NOMO-1 treated with DMSO at 0.1 percent for 48 hours (cell line): ENCODE data around the gene DVL2.

Experiments
- DNase-seq: peaks from one replicate; lab custom pipeline; 2025; ENCODE audit not compliant: unreplicated experiment; lab: John Stamatoyannopoulos, UW

Gene DVL2

GRCh38 chr17:7234083-7234951 lies at the start of gene DVL2:
DVL2 (minus strand) TSS chr17:7234517; CDS start chr17:7234262, 255 bp downstream.
- DNase-seq, result peak; percentile 97

DNA sequence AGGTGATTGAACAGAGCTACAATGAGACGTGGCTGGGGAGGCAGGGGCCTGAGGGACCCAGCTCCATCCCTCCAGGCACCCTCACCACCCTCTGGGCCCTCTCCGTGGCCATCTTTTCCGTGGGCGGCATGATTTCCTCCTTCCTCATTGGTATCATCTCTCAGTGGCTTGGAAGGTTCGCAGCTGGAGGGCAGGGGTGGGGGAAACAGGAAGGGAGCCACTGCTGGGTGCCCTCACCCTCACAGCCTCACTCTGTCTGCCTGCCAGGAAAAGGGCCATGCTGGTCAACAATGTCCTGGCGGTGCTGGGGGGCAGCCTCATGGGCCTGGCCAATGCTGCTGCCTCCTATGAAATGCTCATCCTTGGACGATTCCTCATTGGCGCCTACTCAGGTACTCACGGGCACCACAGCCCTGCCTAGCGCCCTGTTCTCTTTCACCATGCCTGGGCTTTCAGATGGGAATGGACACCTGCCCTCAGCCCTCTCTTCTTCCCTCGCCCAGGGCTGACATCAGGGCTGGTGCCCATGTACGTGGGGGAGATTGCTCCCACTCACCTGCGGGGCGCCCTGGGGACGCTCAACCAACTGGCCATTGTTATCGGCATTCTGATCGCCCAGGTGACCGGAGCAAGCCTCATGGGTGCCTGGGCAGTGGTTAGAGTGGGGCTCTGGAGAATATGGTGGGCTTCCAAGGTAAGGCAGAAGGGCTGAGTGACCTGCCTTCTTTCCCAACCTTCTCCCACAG lies 49.3 kb upstream of the DVL2 start:
- DNase-seq, result no peak

DNA sequence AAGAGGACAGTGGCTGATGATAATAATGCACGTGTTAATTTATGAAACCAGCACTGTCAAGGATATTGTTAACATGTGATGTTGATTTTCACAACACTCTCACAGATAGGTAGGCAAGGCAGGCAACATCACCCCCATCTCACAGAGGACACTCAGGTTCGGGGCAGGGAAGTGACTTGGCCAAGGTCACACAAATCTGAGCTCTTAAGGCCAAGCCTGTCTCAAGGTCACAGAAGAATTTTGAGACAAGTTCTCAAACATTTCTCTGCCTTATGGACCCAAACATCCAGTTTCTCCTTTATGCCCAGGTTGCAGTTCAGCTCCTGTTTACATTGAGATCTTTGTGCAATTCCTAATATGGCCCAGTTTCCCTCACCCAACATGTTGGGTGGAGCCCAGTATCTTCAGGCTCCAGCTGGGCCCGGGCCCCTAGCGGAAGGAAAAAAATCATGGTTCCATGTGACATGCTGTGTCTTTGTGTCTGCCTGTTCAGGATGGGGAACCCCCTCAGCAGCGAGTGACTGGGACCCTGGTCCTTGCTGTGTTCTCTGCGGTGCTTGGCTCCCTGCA lies 48.5 kb upstream of the DVL2 start:
- no peak for DNase-seq

GRCh38 chr17:7281953-7282751 lies 47.8 kb upstream of the DVL2 start:
- no peak for DNase-seq

GRCh38 chr17:7281074-7281952 lies 47.0 kb upstream of the DVL2 start, which contains the start of gene SLC2A4:
SLC2A4 (plus strand) TSS chr17:7281718; CDS start chr17:7281935, 217 bp downstream.
- peak; percentile 84 for DNase-seq

DNA sequence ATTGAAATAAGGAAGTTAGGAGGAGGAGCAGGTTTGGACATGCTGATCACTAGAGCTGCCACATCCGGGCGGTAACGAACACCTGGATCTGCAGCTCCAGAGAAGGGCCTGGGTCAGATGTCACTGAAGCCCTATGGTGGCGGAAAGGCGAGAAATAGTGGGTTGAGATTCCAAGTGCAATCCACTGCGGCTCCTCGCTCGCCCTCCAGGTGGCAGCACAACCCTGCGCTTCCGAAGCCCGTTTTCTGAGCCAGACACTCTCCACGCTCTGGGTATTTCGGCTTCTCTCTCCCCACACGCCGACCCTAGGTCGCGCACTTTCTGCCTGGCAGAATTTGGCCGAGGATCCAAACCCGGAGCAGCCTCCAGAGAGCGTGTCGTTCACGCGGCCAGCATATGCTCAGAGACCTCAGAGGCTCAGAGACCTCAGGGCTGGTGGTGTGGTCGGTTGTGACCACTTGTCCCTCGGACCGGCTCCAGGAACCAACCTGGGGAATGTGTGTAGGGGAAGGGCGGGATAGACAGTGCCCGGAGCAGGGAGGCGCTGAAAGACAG lies 46.3 kb upstream of the DVL2 start:
- DNase-seq, result peak; percentile 85

- no peak for DNase-seq
These were observed 45.1 kb upstream of the DVL2 start for GRCh38 chr17:7279448-7279847.

- DNase-seq, result no peak
These were observed 32.5 kb upstream of the DVL2 start for GRCh38 chr17:7266784-7267183.

- no peak for DNase-seq
These were observed 29.4 kb upstream of the DVL2 start for GRCh38 chr17:7263801-7264078.

- peak; percentile 37 for DNase-seq
These were observed 28.9 kb upstream of the DVL2 start for GRCh38 chr17:7262935-7263800.

- DNase-seq, result no peak
These were observed 28.0 kb upstream of the DVL2 start, which contains the start of gene CLDN7 for GRCh38 chr17:7262192-7262934. CLDN7 (minus strand) TSS chr17:7262478; CDS start chr17:7262043, 435 bp downstream.

DNA sequence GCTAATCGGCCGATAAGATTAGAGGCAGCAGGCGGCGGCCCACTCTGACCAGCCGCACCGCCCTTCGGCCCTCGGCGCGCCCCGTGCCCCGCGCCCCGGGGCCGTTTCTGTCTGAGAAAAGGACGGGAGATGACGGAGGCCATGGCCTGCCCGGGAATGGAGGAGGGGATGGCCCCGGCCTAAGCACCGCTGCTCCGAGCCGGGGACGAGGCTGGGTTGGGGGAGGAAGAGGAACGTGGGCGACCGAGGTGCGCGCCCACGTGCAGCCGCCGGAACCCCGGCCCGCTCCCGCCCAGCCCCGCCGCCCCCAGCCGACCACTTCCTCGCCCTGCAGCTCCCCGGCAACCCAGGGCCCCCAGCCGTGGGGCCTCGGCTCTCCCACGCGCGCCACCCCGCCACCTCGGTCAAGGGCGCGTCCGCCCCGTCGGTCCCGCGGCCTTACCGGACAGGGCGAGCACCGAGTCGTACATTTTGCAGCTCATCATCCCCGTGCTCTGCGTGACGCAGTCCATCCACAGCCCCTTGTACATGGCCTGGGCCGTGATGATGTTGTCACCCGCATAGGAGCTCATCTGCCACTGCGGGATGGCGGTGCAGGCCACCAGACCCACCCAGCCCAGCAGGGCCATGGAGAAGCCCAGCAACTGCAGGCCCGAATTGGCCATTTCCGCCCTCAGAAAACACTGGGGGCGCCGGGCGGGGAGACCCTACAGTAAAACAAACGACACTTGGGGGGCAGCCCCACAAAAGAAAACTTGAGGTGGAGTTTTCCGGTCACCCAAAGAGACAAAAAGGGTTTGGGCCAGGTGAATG lies 27.3 kb upstream of the DVL2 start:
- DNase-seq, result no peak

DNA sequence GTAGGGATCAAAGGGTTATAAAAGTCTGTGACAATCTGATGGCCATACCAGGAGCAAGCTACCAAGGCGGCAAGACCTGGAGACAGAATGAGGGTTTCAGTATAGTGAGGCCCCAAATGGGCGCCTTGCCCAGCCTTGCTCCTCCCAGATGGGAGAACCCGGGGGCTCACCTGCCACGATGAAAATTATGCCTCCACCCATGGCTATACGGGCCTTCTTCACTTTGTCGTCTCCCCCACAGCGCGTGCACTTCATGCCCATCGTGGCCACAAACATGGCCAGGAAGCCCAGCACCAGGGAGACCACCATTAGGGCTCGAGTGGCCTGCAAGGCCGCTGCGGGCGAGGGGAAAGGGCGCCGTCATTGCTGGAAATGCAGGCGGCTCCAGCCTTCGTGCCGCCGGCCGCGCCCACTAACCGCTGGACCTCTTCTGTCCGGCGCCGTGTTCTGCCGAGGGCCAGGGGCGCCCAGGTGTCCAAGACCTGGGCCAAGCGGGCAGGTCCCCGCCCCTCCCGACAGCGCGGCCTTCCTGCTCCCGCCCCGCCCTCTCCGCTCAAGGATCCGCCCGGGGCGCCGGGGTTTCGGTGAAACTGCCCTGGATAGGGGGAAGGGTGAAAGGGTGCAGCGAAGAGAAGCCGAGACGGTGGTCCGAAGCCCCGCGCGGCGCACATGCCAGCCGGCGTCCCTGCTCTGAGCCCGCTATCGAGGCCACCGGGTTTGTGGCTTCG lies 26.5 kb upstream of the DVL2 start:
- no peak for DNase-seq

- no peak for DNase-seq
These were observed 25.8 kb upstream of the DVL2 start for GRCh38 chr17:7260151-7260550.

GRCh38 chr17:7259555-7259889 lies 25.2 kb upstream of the DVL2 start:
- DNase-seq, result no peak

DNA sequence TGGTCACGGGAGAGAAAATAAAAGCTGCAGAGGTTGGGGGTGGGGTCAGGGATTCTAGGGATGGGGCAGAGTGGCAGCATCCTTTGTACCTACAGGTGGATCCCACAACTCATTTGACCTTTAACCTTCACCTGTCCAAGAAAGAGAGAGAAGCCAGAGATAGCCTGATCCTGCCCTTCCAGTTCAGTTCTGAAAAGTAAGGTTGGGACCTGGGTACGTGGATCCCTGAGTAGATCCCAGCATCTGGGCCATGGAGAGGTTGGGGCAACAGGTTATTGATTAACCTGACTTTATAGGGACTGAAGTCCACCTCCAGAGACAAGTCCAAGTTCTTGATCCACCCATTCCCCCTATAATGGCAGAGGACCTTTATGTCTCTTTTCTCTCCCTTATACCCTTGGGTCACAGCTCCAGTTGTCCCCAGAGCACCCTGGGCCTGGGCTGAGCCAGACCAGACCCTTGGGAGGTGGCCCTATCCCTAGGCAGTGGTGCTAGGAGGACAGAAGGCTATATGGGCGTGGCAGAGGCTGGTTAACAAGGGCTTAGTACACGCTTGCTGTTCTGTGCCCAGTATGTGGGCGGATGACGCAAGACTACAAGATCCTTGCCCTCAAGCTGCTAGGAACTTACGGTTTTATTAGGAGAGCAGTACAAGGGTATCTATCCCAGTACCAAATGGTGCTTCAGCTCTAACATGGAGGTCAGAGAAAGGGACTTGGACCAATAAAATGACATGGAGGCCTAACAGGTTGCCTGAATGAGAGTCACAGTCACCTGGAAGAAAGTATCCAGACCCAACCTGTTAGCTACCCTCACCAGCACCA lies 24.6 kb upstream of the DVL2 start:
- no peak for DNase-seq
